Measurements from ENCODE around the gene TPH1.

Gene TPH1

GRCh38 chr11:18022419-18022818 lies 23.6 kb downstream of the TPH1 start:
- Histone ChIP-seq H3K4me3 (ENCODE audit: low read length in 2 of 2) (no peak overlapping the region), H3K9ac (ENCODE audit: low read length in 2 of 2) (no peak overlapping the region), H3K4me1 (ENCODE audit: control insufficient read depth, insufficient read depth, low read length) (no peaks in the 10 kb centered on the region), H3K36me3 (ENCODE audit: control insufficient read depth in 2 of 2, insufficient read depth in 2 of 2, low read length in 2 of 2) (no peaks in the 10 kb centered on the region), H3K27ac (ENCODE audit: low read length) (no peak overlapping the region), H3K27me3 (ENCODE audit: control insufficient read depth in 1 of 2, insufficient read depth in 2 of 2, low read length in 2 of 2) (no peaks in the 10 kb centered on the region), H3K9me3 (ENCODE audit: control insufficient read depth in 2 of 2, low read length in 2 of 2) (no peaks in the 10 kb centered on the region)

DNA sequence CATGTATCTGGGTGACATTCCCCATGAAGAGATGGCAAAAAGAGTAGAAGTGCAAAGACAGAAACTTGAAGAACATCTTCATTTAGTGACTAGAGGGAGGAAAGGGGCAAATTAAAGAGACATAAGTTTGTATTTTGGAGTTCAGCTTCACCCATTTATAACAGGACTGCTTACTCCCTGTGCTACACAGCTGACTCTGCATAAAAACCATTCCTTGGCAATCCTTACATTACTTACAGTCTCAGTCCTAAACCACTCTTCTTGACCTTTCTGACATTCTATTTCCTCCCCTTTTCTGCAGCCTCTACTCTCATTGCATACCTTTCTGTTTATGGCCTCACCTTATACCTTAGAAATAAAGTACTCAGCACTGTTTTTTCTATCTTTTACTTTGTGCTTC lies 26.4 kb downstream of the TPH1 start:
- H3K36me3 ChIP-seq (ENCODE audit: control insufficient read depth in 2 of 2, insufficient read depth in 2 of 2, low read length in 2 of 2), result no peaks in the 10 kb centered on the region
- H3K27me3 ChIP-seq (ENCODE audit: control insufficient read depth in 1 of 2, insufficient read depth in 2 of 2, low read length in 2 of 2), result no peaks in the 10 kb centered on the region
- no peak overlapping the region for H3K4me3 ChIP-seq (ENCODE audit: low read length in 2 of 2)
- H3K4me1 ChIP-seq (ENCODE audit: control insufficient read depth, insufficient read depth, low read length), result no peaks in the 10 kb centered on the region
- H3K9me3 ChIP-seq (ENCODE audit: control insufficient read depth in 2 of 2, low read length in 2 of 2), result no peaks in the 10 kb centered on the region
- no peak overlapping the region for H3K27ac ChIP-seq (ENCODE audit: low read length)
- H3K9ac ChIP-seq (ENCODE audit: low read length in 2 of 2), result no peak overlapping the region

GRCh38 chr11:18016789-18017188 lies 29.3 kb downstream of the TPH1 start:
- Histone ChIP-seq H3K27me3 (ENCODE audit: control insufficient read depth in 1 of 2, insufficient read depth in 2 of 2, low read length in 2 of 2) (no peaks in the 10 kb centered on the region), H3K4me1 (ENCODE audit: control insufficient read depth, insufficient read depth, low read length) (peaks cover 12% of the 10 kb centered on the region), H3K36me3 (ENCODE audit: control insufficient read depth in 2 of 2, insufficient read depth in 2 of 2, low read length in 2 of 2) (no peaks in the 10 kb centered on the region), H3K9ac (ENCODE audit: low read length in 2 of 2) (no peak overlapping the region), H3K27ac (ENCODE audit: low read length) (no peak overlapping the region), H3K9me3 (ENCODE audit: control insufficient read depth in 2 of 2, low read length in 2 of 2) (no peaks in the 10 kb centered on the region), H3K4me3 (ENCODE audit: low read length in 2 of 2) (no peak overlapping the region)

- Histone ChIP-seq H3K9me3 (ENCODE audit: control insufficient read depth in 2 of 2, low read length in 2 of 2) (no peaks in the 10 kb centered on the region), H3K27ac (ENCODE audit: low read length) (no peak overlapping the region), H3K36me3 (ENCODE audit: control insufficient read depth in 2 of 2, insufficient read depth in 2 of 2, low read length in 2 of 2) (no peaks in the 10 kb centered on the region), H3K4me3 (ENCODE audit: low read length in 2 of 2) (no peak overlapping the region), H3K9ac (ENCODE audit: low read length in 2 of 2) (no peak overlapping the region), H3K27me3 (ENCODE audit: control insufficient read depth in 1 of 2, insufficient read depth in 2 of 2, low read length in 2 of 2) (no peaks in the 10 kb centered on the region), H3K4me1 (ENCODE audit: control insufficient read depth, insufficient read depth, low read length) (peaks cover 14% of the 10 kb centered on the region)
These were observed 31.2 kb downstream of the TPH1 start for GRCh38 chr11:18014876-18015275.

- Histone ChIP-seq H3K27ac (ENCODE audit: low read length) (no peak overlapping the region), H3K4me1 (ENCODE audit: control insufficient read depth, insufficient read depth, low read length) (peaks cover 14% of the 10 kb centered on the region), H3K4me3 (ENCODE audit: low read length in 2 of 2) (peak overlapping the region; percentile 89 to 96), H3K9me3 (ENCODE audit: control insufficient read depth in 2 of 2, low read length in 2 of 2) (no peaks in the 10 kb centered on the region), H3K9ac (ENCODE audit: low read length in 2 of 2) (peak overlapping the region; percentile 84), H3K36me3 (ENCODE audit: control insufficient read depth in 2 of 2, insufficient read depth in 2 of 2, low read length in 2 of 2) (no peaks in the 10 kb centered on the region), H3K27me3 (ENCODE audit: control insufficient read depth in 1 of 2, insufficient read depth in 2 of 2, low read length in 2 of 2) (no peaks in the 10 kb centered on the region)
These were observed 32.1 kb downstream of the TPH1 start for GRCh38 chr11:18013790-18014507.

DNA sequence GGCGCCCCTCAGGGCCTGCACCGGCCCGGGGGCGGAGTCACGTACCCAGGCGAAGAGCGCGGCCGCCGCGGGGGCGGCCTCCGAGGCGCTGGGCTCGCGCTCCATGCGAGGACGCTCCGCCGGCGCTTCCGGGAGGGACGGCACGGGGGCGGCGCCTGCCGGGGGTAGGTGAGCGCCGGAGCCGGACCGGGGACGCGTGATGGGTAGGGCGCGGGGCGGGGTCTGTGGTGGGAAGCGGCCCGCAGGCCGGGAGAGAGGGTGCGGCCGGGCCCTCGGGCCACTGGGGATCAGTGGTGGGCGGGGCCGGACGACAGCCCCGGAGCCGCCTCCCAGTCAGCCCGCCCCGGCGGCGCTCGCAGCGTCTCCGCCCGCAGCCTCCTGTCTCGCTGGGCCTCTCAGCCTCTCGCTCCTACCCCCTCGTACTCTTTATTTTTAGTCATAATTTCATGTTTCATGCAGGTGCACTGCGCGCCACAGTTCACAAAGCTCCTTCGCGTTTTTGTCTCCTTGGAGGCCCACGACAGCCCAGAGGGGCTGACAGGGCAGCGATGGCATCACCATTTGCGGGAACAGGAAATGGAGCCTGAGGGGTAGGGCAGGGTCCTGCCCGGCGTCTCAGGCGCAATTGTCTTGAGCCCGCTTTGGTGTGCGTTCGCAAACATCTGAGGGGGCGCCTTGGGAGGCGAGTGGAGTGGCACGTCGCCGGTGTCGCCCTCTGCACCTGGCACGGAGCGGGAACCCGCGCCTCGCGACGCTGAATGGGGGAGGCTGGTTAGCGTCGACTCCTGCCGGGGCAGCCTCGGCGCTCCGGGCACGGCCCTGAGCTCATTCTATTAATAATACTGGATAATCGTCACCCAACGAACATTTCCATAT lies 32.9 kb downstream of the TPH1 start, which contains the start of gene SERGEF:
TSS of gene SERGEF (minus strand) at position 142 of the 876 bp plus-strand sequence. CDS start at position 105, 37 bp downstream.
- peaks cover 14% of the 10 kb centered on the region for H3K4me1 ChIP-seq (ENCODE audit: control insufficient read depth, insufficient read depth, low read length)
- H3K36me3 ChIP-seq (ENCODE audit: control insufficient read depth in 2 of 2, insufficient read depth in 2 of 2, low read length in 2 of 2), result no peaks in the 10 kb centered on the region
- H3K9ac ChIP-seq (ENCODE audit: low read length in 2 of 2), result peak within 1 kb of the TSS; percentile 84
- H3K27ac ChIP-seq (ENCODE audit: low read length), result peak within 1 kb of the TSS; percentile 58
- H3K9me3 ChIP-seq (ENCODE audit: control insufficient read depth in 2 of 2, low read length in 2 of 2), result no peaks in the 10 kb centered on the region
- peak within 1 kb of the TSS; percentile 89 to 96 for H3K4me3 ChIP-seq (ENCODE audit: low read length in 2 of 2)
- H3K27me3 ChIP-seq (ENCODE audit: control insufficient read depth in 1 of 2, insufficient read depth in 2 of 2, low read length in 2 of 2), result no peaks in the 10 kb centered on the region

DNA sequence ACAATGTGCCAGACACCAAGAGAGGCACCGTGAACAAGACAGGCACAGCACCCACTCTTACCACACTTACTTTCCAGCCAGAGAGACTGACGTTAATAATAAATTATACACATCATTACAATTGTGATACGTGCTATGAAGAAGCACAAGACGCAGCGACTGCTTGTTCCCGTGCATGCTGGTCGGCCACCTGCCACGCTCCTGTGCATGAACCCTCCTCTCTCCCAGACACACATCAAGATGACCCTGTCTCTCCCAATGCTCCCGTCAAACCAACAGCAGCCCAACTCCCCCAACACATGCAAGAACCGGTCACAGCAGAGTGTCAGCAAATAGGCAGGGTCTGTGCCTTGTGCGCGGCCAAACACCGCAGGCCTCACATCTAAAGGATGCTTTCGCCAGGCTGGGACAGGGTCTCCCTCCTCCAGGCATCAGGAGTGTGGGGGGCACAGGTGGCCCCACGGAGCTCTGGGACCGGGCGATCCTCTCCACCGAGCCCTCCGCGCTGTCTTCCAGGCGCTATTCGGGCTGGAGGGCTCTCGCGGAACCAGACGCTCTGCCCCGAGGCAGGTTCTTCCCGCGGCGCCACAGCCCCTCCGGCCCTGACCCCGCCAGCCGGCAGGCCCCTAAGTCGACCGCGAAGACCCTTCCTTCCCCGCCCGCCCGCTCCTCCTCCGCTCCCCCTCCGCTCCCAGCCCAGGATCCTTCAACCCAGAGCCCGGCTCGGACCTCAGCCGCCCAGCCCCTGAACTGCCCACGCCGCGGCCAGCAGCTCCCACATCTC lies 33.8 kb downstream of the TPH1 start:
- H3K9ac ChIP-seq (ENCODE audit: low read length in 2 of 2), result peak overlapping the region; percentile 46 to 72
- peak overlapping the region; percentile 41 for H3K27ac ChIP-seq (ENCODE audit: low read length)
- no peaks in the 10 kb centered on the region for H3K27me3 ChIP-seq (ENCODE audit: control insufficient read depth in 1 of 2, insufficient read depth in 2 of 2, low read length in 2 of 2)
- no peaks in the 10 kb centered on the region for H3K9me3 ChIP-seq (ENCODE audit: control insufficient read depth in 2 of 2, low read length in 2 of 2)
- H3K36me3 ChIP-seq (ENCODE audit: control insufficient read depth in 2 of 2, insufficient read depth in 2 of 2, low read length in 2 of 2), result no peaks in the 10 kb centered on the region
- H3K4me3 ChIP-seq (ENCODE audit: low read length in 2 of 2), result peak overlapping the region; percentile 89 to 96
- peaks cover 14% of the 10 kb centered on the region for H3K4me1 ChIP-seq (ENCODE audit: control insufficient read depth, insufficient read depth, low read length)

DNA sequence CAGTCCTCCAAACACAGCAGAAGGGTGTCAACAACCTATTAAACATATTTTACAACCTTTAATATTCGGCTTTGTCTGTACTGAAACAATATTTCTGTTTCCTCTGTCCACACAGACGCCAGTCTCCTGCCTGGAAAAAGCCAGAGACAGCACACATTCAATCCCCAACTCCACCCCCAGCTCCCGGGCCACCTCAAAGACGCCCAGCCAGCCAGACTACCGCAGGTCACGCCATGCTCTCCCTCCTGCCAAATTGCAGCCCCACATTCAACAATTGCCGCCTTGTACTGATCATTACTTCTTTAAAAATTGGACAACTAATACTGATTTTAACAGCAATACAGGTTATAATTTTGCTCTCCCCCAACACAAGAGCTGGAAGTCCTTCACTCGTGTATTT lies 34.4 kb downstream of the TPH1 start:
- H3K36me3 ChIP-seq (ENCODE audit: control insufficient read depth in 2 of 2, insufficient read depth in 2 of 2, low read length in 2 of 2), result no peaks in the 10 kb centered on the region
- peaks cover 14% of the 10 kb centered on the region for H3K4me1 ChIP-seq (ENCODE audit: control insufficient read depth, insufficient read depth, low read length)
- H3K27ac ChIP-seq (ENCODE audit: low read length), result peak overlapping the region; percentile 11
- H3K9me3 ChIP-seq (ENCODE audit: control insufficient read depth in 2 of 2, low read length in 2 of 2), result no peaks in the 10 kb centered on the region
- H3K4me3 ChIP-seq (ENCODE audit: low read length in 2 of 2), result peak overlapping the region; percentile 89 to 96
- no peaks in the 10 kb centered on the region for H3K27me3 ChIP-seq (ENCODE audit: control insufficient read depth in 1 of 2, insufficient read depth in 2 of 2, low read length in 2 of 2)
- no peak overlapping the region for H3K9ac ChIP-seq (ENCODE audit: low read length in 2 of 2)

GRCh38 chr11:18010977-18011586 lies 35.0 kb downstream of the TPH1 start:
- Histone ChIP-seq H3K9ac (ENCODE audit: low read length in 2 of 2) (no peak overlapping the region), H3K4me3 (ENCODE audit: low read length in 2 of 2) (no peak overlapping the region), H3K36me3 (ENCODE audit: control insufficient read depth in 2 of 2, insufficient read depth in 2 of 2, low read length in 2 of 2) (no peaks in the 10 kb centered on the region), H3K27ac (ENCODE audit: low read length) (no peak overlapping the region), H3K9me3 (ENCODE audit: control insufficient read depth in 2 of 2, low read length in 2 of 2) (no peaks in the 10 kb centered on the region), H3K4me1 (ENCODE audit: control insufficient read depth, insufficient read depth, low read length) (peaks cover 14% of the 10 kb centered on the region), H3K27me3 (ENCODE audit: control insufficient read depth in 1 of 2, insufficient read depth in 2 of 2, low read length in 2 of 2) (no peaks in the 10 kb centered on the region)

DNA sequence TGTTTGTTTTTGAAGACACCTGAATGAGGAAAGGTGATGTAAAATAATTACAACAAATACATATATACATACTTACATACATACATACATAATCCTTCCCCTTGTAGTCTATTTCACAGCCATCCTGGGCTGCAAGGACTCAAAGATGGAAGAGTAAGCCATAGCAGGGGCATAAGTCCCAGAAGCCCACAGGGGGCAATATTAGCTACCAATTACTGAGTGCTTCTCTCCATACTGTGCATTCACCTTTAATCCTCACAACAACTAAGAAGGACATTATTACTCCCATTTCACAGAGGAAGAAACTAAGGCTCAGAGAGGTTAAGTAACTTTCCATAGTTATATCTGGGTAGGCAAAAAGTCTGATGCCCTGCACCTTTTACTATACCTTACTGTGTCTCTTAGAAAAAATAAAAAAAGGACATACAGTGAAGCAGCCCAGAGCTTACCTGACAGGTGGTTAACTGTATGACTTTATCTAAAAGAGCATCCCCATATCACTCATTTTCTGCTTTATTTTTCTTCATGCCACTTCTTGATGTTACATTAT lies 35.9 kb downstream of the TPH1 start:
- Histone ChIP-seq H3K27me3 (ENCODE audit: control insufficient read depth in 1 of 2, insufficient read depth in 2 of 2, low read length in 2 of 2) (no peaks in the 10 kb centered on the region), H3K4me1 (ENCODE audit: control insufficient read depth, insufficient read depth, low read length) (peaks cover 14% of the 10 kb centered on the region), H3K4me3 (ENCODE audit: low read length in 2 of 2) (no peak overlapping the region), H3K27ac (ENCODE audit: low read length) (no peak overlapping the region), H3K36me3 (ENCODE audit: control insufficient read depth in 2 of 2, insufficient read depth in 2 of 2, low read length in 2 of 2) (peaks cover 3 to 5% of the 10 kb centered on the region in 2 donors), H3K9me3 (ENCODE audit: control insufficient read depth in 2 of 2, low read length in 2 of 2) (no peaks in the 10 kb centered on the region), H3K9ac (ENCODE audit: low read length in 2 of 2) (no peak overlapping the region)

Measured in stomach smooth muscle (tissue), 2 donors.